Mesenchymal stem cell (in vitro differentiated cells and primary cell): ENCODE results near the gene C1QTNF1.

Experiments
- DNase-seq: peaks from one replicate; pipeline ENCODE4 v3.0.0-alpha.2; 2013
- H2AFZ ChIP-seq: one replicate; pipeline ENCODE4 v1.6.1; 2013; ENCODE audit warnings: low read depth, mild to moderate bottlenecking, control low read depth, inconsistent platforms, low read length, moderate library complexity
- H2AK5ac ChIP-seq: 2 replicates; pipeline ENCODE4 v1.6.1; 2013; ENCODE audit warnings: low read length, moderate library complexity, mild to moderate bottlenecking, inconsistent platforms; ENCODE audit not compliant: severe bottlenecking
- H2BK120ac ChIP-seq: one replicate; pipeline ENCODE4 v1.6.1; 2013; ENCODE audit warnings: low read depth, mild to moderate bottlenecking, inconsistent platforms, low read length, moderate library complexity
- H2BK12ac ChIP-seq, 2 experiments: one replicate each; pipeline ENCODE4 v1.6.1; 2013; ENCODE audit warnings: inconsistent platforms in 2 of 2, low read length in 2 of 2, mild to moderate bottlenecking in 2 of 2, moderate library complexity in 2 of 2, control low read depth in 1 of 2
- H2BK15ac ChIP-seq: one replicate; pipeline ENCODE4 v1.6.1; 2013; ENCODE audit warnings: mild to moderate bottlenecking, low read depth, inconsistent platforms; ENCODE audit not compliant: poor library complexity, severe bottlenecking
- H2BK5ac ChIP-seq: 2 replicates; pipeline ENCODE4 v1.6.1; 2013; ENCODE audit warnings: low read depth, mild to moderate bottlenecking, low read length, control low read depth, inconsistent platforms; ENCODE audit not compliant: poor library complexity, severe bottlenecking
- H3K14ac ChIP-seq, 2 experiments: one replicate each; pipeline ENCODE4 v1.6.1; 2013; ENCODE audit warnings: inconsistent platforms in 2 of 2, low read length in 2 of 2, control low read depth in 1 of 2, mild to moderate bottlenecking in 1 of 2, moderate library complexity in 1 of 2
- H3K18ac ChIP-seq, 2 experiments: one replicate each; pipeline ENCODE4 v1.6.1; 2013; ENCODE audit warnings: inconsistent platforms in 2 of 2, low read length in 2 of 2, control low read depth in 1 of 2, low read depth in 1 of 2, mild to moderate bottlenecking in 1 of 2
- H3K23ac ChIP-seq, 2 experiments: one replicate each; pipeline ENCODE4 v1.6.1; 2013; ENCODE audit warnings: inconsistent platforms in 2 of 2, low read length in 2 of 2, mild to moderate bottlenecking in 2 of 2, moderate library complexity in 2 of 2, control low read depth in 1 of 2
- H3K27ac ChIP-seq: 2 replicates; pipeline ENCODE4 v1.5.1; 2013; ENCODE audit warnings: mild to moderate bottlenecking, moderate library complexity, low read length, control low read depth, inconsistent platforms; ENCODE audit not compliant: poor library complexity, severe bottlenecking
- H3K27me3 ChIP-seq, 2 experiments: 2 replicates each; pipeline versions ENCODE4 v1.6.1 to v1.7.0; 2013; ENCODE audit warnings: low read length in 2 of 2, mild to moderate bottlenecking in 2 of 2, moderate library complexity in 2 of 2, control low read depth in 1 of 2, inconsistent platforms in 1 of 2; ENCODE audit not compliant: control insufficient read depth in 1 of 2, insufficient read depth in 1 of 2
- H3K36me3 ChIP-seq, 2 experiments: 2 replicates each; pipeline versions ENCODE4 v1.6.1 to v1.7.0; 2013; ENCODE audit warnings: low read length in 2 of 2, control low read depth in 1 of 2, inconsistent platforms in 1 of 2, low read depth in 1 of 2, mild to moderate bottlenecking in 1 of 2; ENCODE audit not compliant: insufficient read depth in 2 of 2, control insufficient read depth in 1 of 2
- H3K4ac ChIP-seq, 2 experiments: one replicate each; pipeline ENCODE4 v1.6.1; 2013; ENCODE audit warnings: inconsistent platforms in 2 of 2, low read length in 2 of 2, mild to moderate bottlenecking in 2 of 2, moderate library complexity in 2 of 2, control low read depth in 1 of 2, low read depth in 1 of 2
- H3K4me1 ChIP-seq: 2 replicates; pipeline ENCODE4 v1.6.1; 2013; ENCODE audit warnings: low read depth, low read length, control low read depth; ENCODE audit not compliant: control insufficient read depth, insufficient read depth
- H3K4me2 ChIP-seq: 2 replicates; pipeline ENCODE4 v1.6.1; 2013; ENCODE audit warnings: low read length, mild to moderate bottlenecking, inconsistent platforms; ENCODE audit not compliant: poor library complexity, severe bottlenecking
- H3K4me3 ChIP-seq, 2 experiments: 2 replicates each; pipeline versions ENCODE4 v1.5.1 to v1.7.0; 2013; ENCODE audit warnings: low read length in 2 of 2, mild to moderate bottlenecking in 2 of 2, control low read depth in 1 of 2, low read depth in 1 of 2; ENCODE audit not compliant: insufficient read depth in 1 of 2
- H3K79me1 ChIP-seq: replicated peaks from 2 replicates; pipeline ENCODE4 v1.6.1; 2013; ENCODE audit warnings: mild to moderate bottlenecking, control low read depth, low read length, inconsistent platforms; ENCODE audit not compliant: poor library complexity, severe bottlenecking
- H3K9ac ChIP-seq: 2 replicates; pipeline ENCODE4 v1.7.0; 2013; ENCODE audit warnings: mild to moderate bottlenecking, low read length, moderate library complexity
- H3K9me3 ChIP-seq: 2 replicates; pipeline ENCODE4 v1.7.0; 2013; ENCODE audit warnings: mild to moderate bottlenecking, low read length; ENCODE audit not compliant: control insufficient read depth
- H4K8ac ChIP-seq: one replicate; pipeline ENCODE4 v1.6.1; 2013; ENCODE audit warnings: inconsistent platforms, mild to moderate bottlenecking, low read length, moderate library complexity
- H4K91ac ChIP-seq: one replicate; pipeline ENCODE4 v1.6.1; 2013; ENCODE audit warnings: mild to moderate bottlenecking, low read length, inconsistent platforms
- WGBS: methylation state at CpG from one replicate; pipeline ENCODE4 v1.1.7; 2013; ENCODE audit warnings: mixed read lengths; 5-methylcytosine and 5-hydroxymethylcytosine counted together

The C1QTNF1 gene

DNA sequence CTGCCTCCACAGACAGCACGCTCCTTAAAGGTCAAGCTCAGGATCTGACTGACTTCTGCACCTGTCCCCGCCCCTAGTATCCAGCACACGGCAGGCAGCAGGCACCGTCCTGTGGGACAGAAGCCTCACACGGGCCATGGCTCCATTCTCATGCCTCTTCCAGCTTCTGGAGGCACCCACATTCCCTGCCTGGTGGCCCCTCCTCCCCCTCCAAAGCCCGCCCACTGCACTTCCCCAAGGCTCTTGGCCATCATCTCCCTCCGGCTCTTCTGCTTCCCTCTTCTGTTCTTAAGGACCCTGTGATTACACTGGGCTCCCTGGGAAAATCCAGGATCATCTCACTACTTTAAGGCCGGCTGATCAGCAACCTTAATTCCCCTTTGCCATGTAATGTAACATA lies 17.9 kb upstream of the C1QTNF1 start:
- H4K8ac ChIP-seq: no peak overlapping the region
- 89% methylated on average over 8 of the region's 8 CpGs for WGBS
- DNase-seq: no peak
- H3K18ac ChIP-seq: no peak overlapping the region
- no peak overlapping the region for H3K9ac ChIP-seq
- peaks cover 30 to 35% of the 10 kb centered on the region in 2 experiments for H3K36me3 ChIP-seq
- no peak overlapping the region for H2BK5ac ChIP-seq
- H3K14ac ChIP-seq: peak overlapping the region in 1 of 2 experiments; percentile 9
- H3K23ac ChIP-seq: no peak overlapping the region
- no peak overlapping the region for H2BK120ac ChIP-seq
- no peak overlapping the region for H3K4me3 ChIP-seq
- H2BK15ac ChIP-seq: no peak overlapping the region
- H3K4ac ChIP-seq: no peak overlapping the region
- H3K4me1 ChIP-seq: peaks cover 43% of the 10 kb centered on the region
- no peak overlapping the region for H2BK12ac ChIP-seq
- H3K27me3 ChIP-seq: no peaks in the 10 kb centered on the region
- peaks cover 10% of the 10 kb centered on the region for H3K79me1 ChIP-seq
- H4K91ac ChIP-seq: peak overlapping the region; percentile 9
- no peak overlapping the region for H2AK5ac ChIP-seq
- no peaks in the 10 kb centered on the region for H3K9me3 ChIP-seq
- no peak overlapping the region for H3K4me2 ChIP-seq
- H2AFZ ChIP-seq: no peak overlapping the region
- no peak overlapping the region for H3K27ac ChIP-seq

DNA sequence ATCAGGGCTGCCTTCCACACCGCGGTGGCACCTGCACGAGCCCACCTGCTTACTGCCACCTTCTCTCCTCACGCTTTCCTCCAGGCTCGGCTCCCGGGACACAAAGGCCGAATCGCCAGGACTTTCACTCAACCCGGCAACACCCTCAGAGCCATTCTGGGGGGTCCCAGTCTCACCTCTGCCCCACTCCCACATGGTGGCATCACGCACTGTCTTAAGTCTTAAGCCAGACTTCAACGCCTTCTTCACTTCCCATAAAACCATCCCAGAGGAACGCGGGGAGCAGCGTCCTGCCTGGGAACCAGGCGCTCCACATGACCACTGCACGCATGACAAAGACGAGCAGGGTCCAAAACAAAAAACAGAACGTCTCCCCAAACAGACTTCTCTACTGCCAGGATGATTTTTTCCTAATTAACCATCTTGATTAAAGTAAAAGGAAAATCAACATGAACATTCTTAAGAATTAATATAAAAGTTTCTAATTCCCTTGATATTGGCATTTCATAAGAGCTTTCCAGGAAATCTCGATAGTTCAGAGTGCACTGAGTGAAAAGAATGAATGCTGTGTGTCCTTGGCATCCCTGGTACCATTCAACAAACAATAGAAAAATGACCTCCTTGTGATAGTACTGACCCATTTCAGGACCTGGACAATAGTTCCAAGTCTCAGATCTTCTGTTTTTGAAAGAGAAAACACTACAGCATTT lies 17.0 kb upstream of the C1QTNF1 start:
- WGBS: 93% methylated on average over 18 of the region's 19 CpGs
- H3K14ac ChIP-seq: no peak overlapping the region
- H2BK120ac ChIP-seq: no peak overlapping the region
- H3K4ac ChIP-seq: no peak overlapping the region
- H4K91ac ChIP-seq: no peak overlapping the region
- no peak overlapping the region for H2AK5ac ChIP-seq
- H3K4me3 ChIP-seq: peak overlapping the region in 1 of 2 experiments; percentile 99
- H3K36me3 ChIP-seq: peaks cover 29 to 30% of the 10 kb centered on the region in 2 experiments
- H2BK12ac ChIP-seq: no peak overlapping the region
- no peak overlapping the region for H3K23ac ChIP-seq
- no peak overlapping the region for H2BK15ac ChIP-seq
- no peak overlapping the region for H3K18ac ChIP-seq
- H3K4me1 ChIP-seq: peaks cover 43% of the 10 kb centered on the region
- H2BK5ac ChIP-seq: no peak overlapping the region
- H3K9ac ChIP-seq: peak overlapping the region; percentile 98
- no peak for DNase-seq
- no peak overlapping the region for H2AFZ ChIP-seq
- H3K4me2 ChIP-seq: no peak overlapping the region
- peaks cover 7% of the 10 kb centered on the region for H3K79me1 ChIP-seq
- no peak overlapping the region for H3K27ac ChIP-seq
- H3K27me3 ChIP-seq: no peaks in the 10 kb centered on the region
- H4K8ac ChIP-seq: no peak overlapping the region
- no peaks in the 10 kb centered on the region for H3K9me3 ChIP-seq

DNA sequence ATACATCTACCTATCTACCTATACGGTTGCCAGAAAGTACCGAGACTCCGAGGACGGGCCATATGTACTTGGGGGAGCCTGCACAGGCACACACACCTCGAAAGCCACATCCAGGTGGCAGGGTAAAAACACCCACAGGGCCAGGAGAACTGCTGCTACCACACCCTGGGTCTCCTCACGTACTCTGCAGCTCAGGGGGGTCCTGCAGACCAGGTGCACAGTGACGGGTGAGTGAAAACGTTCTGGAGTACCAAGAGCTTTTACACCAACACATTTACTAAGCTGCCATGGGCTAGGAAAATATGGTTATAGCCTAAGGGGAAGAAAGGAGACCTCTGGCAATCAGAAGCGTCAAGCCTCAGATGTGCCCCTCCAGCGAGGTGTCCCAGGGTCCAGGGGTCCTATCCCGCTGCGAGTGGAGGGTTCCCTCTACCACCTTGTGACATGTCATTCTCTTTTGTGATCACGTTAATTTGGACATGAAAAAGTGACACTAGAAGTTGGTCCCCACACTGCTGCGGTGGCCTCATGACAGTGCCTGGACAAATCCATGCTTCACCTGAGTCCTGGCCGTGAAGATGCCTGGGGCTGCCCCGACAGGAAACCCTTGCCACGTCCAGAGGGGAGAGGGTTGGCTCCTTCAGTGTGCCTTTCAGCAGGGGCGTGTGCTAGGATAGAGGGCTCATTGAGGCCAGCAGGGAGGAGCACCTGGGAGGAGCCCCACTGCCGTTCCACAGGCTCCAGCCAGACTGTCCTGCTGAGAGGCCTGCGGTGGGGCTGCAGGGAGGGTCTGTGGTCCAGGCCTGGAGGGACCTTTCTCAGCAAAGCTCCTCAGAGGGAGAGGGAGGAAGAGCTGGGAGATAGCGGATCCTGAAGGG lies 16.2 kb upstream of the C1QTNF1 start:
- WGBS: 91% methylated on average over 20 of the region's 21 CpGs
- Histone ChIP-seq H3K27me3 (no peaks in the 10 kb centered on the region), H2BK5ac (no peak overlapping the region), H3K4ac (no peak overlapping the region), H2BK12ac (no peak overlapping the region), H3K14ac (no peak overlapping the region), H4K8ac (no peak overlapping the region), H2AFZ (no peak overlapping the region), H3K36me3 (peaks cover 21 to 23% of the 10 kb centered on the region in 2 experiments), H2BK120ac (no peak overlapping the region), H3K23ac (peak overlapping the region in 1 of 2 experiments; percentile 51), H2BK15ac (no peak overlapping the region), H3K4me3 (peak overlapping the region in 1 of 2 experiments; percentile 99), H3K9ac (peak overlapping the region; percentile 98), H3K79me1 (peaks cover 3% of the 10 kb centered on the region), H3K9me3 (no peaks in the 10 kb centered on the region), H3K18ac (no peak overlapping the region), H3K4me2 (no peak overlapping the region), H3K27ac (no peak overlapping the region), H4K91ac (no peak overlapping the region), H2AK5ac (no peak overlapping the region), H3K4me1 (peaks cover 39% of the 10 kb centered on the region)
- DNase-seq: no peak
